IMR-90 (cell line): Measurements from ENCODE around the gene OSGIN1. TPM values are rescaled to one million over a fixed set of nuclear protein-coding genes. Genes with fewer than 3 reads are reported as not detected.

Source experiments
- ATAC-seq: fragments of 200-7000 bp; cut with Tn5 transposase; 2 replicates; pipeline ENCODE4 v1.9.1; 2020; ENCODE audit warnings: low read depth, mild to moderate bottlenecking, moderate library complexity
- BruUV-seq: library from RNA; stranded (reverse); fragments of 400-500 nt; replicated peaks from 2 replicates; lab custom pipeline; 2021; lab: Mats Ljungman, UMichigan
- CTCF ChIA-PET: fragments of 300-600 bp; formaldehyde crosslinking; extraction: SDS; loops from one replicate; lab custom pipeline; 2021; ENCODE audit warnings: antibody characterized with exemption; lab: Yijun Ruan, JAX
- POLR2A ChIA-PET: fragments of 300-600 bp; sonication (Branson Sonifier 250); formaldehyde crosslinking; loops from one replicate; lab custom pipeline; 2022; ENCODE audit warnings: antibody characterized with exemption; ENCODE audit not compliant: unreplicated experiment; lab: Charles Lee
- DNase-seq: peaks from one replicate; pipeline ENCODE4 v3.0.0; 2013
- H2AFZ ChIP-seq: replicated peaks from 2 replicates; pipeline ENCODE3; 2013; ENCODE audit warnings: low read length, mild to moderate bottlenecking; ENCODE audit not compliant: poor library complexity
- H2AK5ac ChIP-seq: 2 replicates; pipeline ENCODE4 v1.6.1; 2013; ENCODE audit warnings: low read depth, low read length, inconsistent platforms
- H2AK9ac ChIP-seq: replicated peaks from 2 replicates; pipeline ENCODE3; 2013; ENCODE audit warnings: mild to moderate bottlenecking, low read depth, low read length, moderate library complexity; ENCODE audit not compliant: poor library complexity
- H2BK120ac ChIP-seq: 2 replicates; pipeline ENCODE4 v1.6.1; 2013; ENCODE audit warnings: low read depth, low read length, inconsistent platforms
- H2BK15ac ChIP-seq: 3 replicates; pipeline ENCODE4 v1.6.1; 2013; ENCODE audit warnings: low read depth, low read length, inconsistent platforms
- H2BK20ac ChIP-seq: 2 replicates; pipeline ENCODE4 v1.6.1; 2013; ENCODE audit warnings: low read depth, mild to moderate bottlenecking, inconsistent platforms, low read length, moderate library complexity
- H2BK5ac ChIP-seq: 2 replicates; pipeline ENCODE4 v1.6.1; 2013; ENCODE audit warnings: mild to moderate bottlenecking, low read depth, low read length, inconsistent platforms; ENCODE audit not compliant: poor library complexity, severe bottlenecking
- H3K14ac ChIP-seq: replicated peaks from 2 replicates; pipeline ENCODE4 v1.6.1; 2013; ENCODE audit warnings: low read depth, low read length, inconsistent platforms
- H3K18ac ChIP-seq: 2 replicates; pipeline ENCODE4 v1.6.1; 2013; ENCODE audit warnings: low read depth, low read length, control low read depth
- H3K23ac ChIP-seq: 2 replicates; pipeline ENCODE4 v1.6.1; 2013; ENCODE audit warnings: low read depth, low read length, inconsistent platforms
- H3K27ac ChIP-seq: 2 replicates; pipeline ENCODE4 v1.5.1; 2013; ENCODE audit warnings: mild to moderate bottlenecking, control low read depth, low read length; ENCODE audit not compliant: insufficient read depth
- H3K27me3 ChIP-seq: 2 replicates; pipeline ENCODE4 v1.6.1; 2013; ENCODE audit warnings: low read length; ENCODE audit not compliant: control insufficient read depth, insufficient read depth
- H3K36me3 ChIP-seq: 2 replicates; pipeline ENCODE4 v1.6.1; 2013; ENCODE audit warnings: low read length, mixed read lengths; ENCODE audit not compliant: control insufficient read depth, insufficient read depth
- H3K4ac ChIP-seq: 2 replicates; pipeline ENCODE4 v1.6.1; 2013; ENCODE audit warnings: low read depth, low read length, inconsistent platforms
- H3K4me1 ChIP-seq: 2 replicates; pipeline ENCODE4 v1.6.1; 2013; ENCODE audit warnings: low read length, mixed read lengths; ENCODE audit not compliant: control insufficient read depth, insufficient read depth
- H3K4me2 ChIP-seq: 2 replicates; pipeline ENCODE4 v1.6.1; 2013; ENCODE audit warnings: low read depth, mild to moderate bottlenecking, control low read depth, low read length, moderate library complexity
- H3K4me3 ChIP-seq: 2 replicates; pipeline ENCODE4 v1.5.1; 2013; ENCODE audit warnings: low read depth, mild to moderate bottlenecking, control low read depth, low read length, moderate library complexity; ENCODE audit not compliant: insufficient read depth
- H3K56ac ChIP-seq: 2 replicates; pipeline ENCODE4 v1.6.1; 2013; ENCODE audit warnings: low read length, inconsistent platforms; ENCODE audit not compliant: insufficient read depth; ENCODE audit errors: extremely low read depth
- H3K79me1 ChIP-seq, 2 experiments: 2 replicates each; pipeline ENCODE4 v1.6.1; 2013; ENCODE audit warnings: low read length in 2 of 2, inconsistent platforms in 1 of 2, low read depth in 1 of 2
- H3K9ac ChIP-seq: 2 replicates; pipeline ENCODE4 v1.6.1; 2013; ENCODE audit warnings: low read depth, low read length, control low read depth
- H3K9me1 ChIP-seq: 2 replicates; pipeline ENCODE4 v1.6.1; 2013; ENCODE audit warnings: low read length, inconsistent platforms; ENCODE audit not compliant: insufficient read depth
- H3K9me3 ChIP-seq: 2 replicates; pipeline ENCODE4 v1.6.1; 2013; ENCODE audit warnings: low read length; ENCODE audit not compliant: control insufficient read depth, insufficient read depth
- H4K20me1 ChIP-seq: 2 replicates; pipeline ENCODE4 v1.6.1; 2013; ENCODE audit warnings: low read length, inconsistent platforms; ENCODE audit not compliant: insufficient read depth
- H4K5ac ChIP-seq: 2 replicates; pipeline ENCODE4 v1.6.1; 2013; ENCODE audit warnings: mild to moderate bottlenecking, low read depth, low read length, control low read depth
- H4K8ac ChIP-seq, 2 experiments: 2 replicates each; pipeline ENCODE4 v1.6.1; 2013; ENCODE audit warnings: low read depth in 2 of 2, low read length in 2 of 2, control low read depth in 1 of 2, inconsistent platforms in 1 of 2
- H4K91ac ChIP-seq: 2 replicates; pipeline ENCODE4 v1.6.1; 2013; ENCODE audit warnings: low read depth, low read length, inconsistent platforms; ENCODE audit not compliant: insufficient read depth
- BHLHE40 ChIP-seq: fragments of 150-350 bp; IDR thresholded peaks from 2 replicates; pipeline ENCODE4 v1.6.1; 2016; ENCODE audit warnings: mild to moderate bottlenecking, low read depth, low read length
- CHD1 ChIP-seq: IDR thresholded peaks from 2 replicates; pipeline ENCODE4 v1.6.1; 2012; ENCODE audit warnings: low read depth, low read length, improper control_type of control experiment
- CTCF ChIP-seq: conservative IDR thresholded peaks from 2 replicates; pipeline ENCODE4 v1.5.1; 2012; ENCODE audit warnings: mild to moderate bottlenecking, low read depth, low read length, improper control_type of control experiment
- FOS ChIP-seq: fragments of 150-350 bp; IDR thresholded peaks from 2 replicates; pipeline ENCODE4 v1.6.1; 2016; ENCODE audit warnings: low read depth, low read length
- MAFK ChIP-seq: IDR thresholded peaks from 2 replicates; pipeline ENCODE4 v1.6.1; 2012; ENCODE audit warnings: low read depth, low read length, improper control_type of control experiment
- MAZ ChIP-seq: IDR thresholded peaks from 2 replicates; pipeline ENCODE4 v1.6.1; 2012; ENCODE audit warnings: low read depth, mild to moderate bottlenecking, low read length, improper control_type of control experiment, moderate library complexity, borderline replicate concordance
- MXI1 ChIP-seq: IDR thresholded peaks from 2 replicates; pipeline ENCODE4 v1.6.1; 2012; ENCODE audit warnings: low read depth, mild to moderate bottlenecking, low read length, moderate library complexity, borderline replicate concordance
- NFE2L2 ChIP-seq: fragments of 150-350 bp; IDR thresholded peaks from 2 replicates; pipeline ENCODE4 v1.6.1; 2016; ENCODE audit warnings: low read depth, mild to moderate bottlenecking, low read length
- RFX5 ChIP-seq: IDR thresholded peaks from 2 replicates; pipeline ENCODE4 v1.8.0; 2012; ENCODE audit warnings: low read depth, mild to moderate bottlenecking, low read length, moderate library complexity
- SMC3 ChIP-seq: fragments of 150-350 bp; IDR thresholded peaks from 2 replicates; pipeline ENCODE4 v1.6.1; 2016; ENCODE audit warnings: low read depth, mild to moderate bottlenecking, antibody characterized with exemption, low read length, moderate library complexity
- USF2 ChIP-seq: fragments of 150-350 bp; IDR thresholded peaks from 2 replicates; pipeline ENCODE4 v1.6.1; 2017; ENCODE audit warnings: mild to moderate bottlenecking, antibody characterized with exemption, low read length, low read depth
- WGBS, 2 experiments: methylation state at CpG; one replicate each; pipeline versions ENCODE4 v1.1.5 to v1.1.7; 2013; ENCODE audit warnings: missing lambda C conversion rate in 2 of 2; ENCODE audit not compliant: insufficient read length in 1 of 2; ENCODE audit errors: extremely low coverage in 2 of 2; 5-methylcytosine and 5-hydroxymethylcytosine counted together
- dilution Hi-C: fragments of 300-500 bp; cut with HindIII; formaldehyde crosslinking; loops from one replicate; pipeline ENCODE4 v1.14.3; 2018; ENCODE audit warnings: low sequenced_read_pairs; ENCODE audit not compliant: unreplicated experiment
- in situ Hi-C: fragments of 300-500 bp; cut with MboI; formaldehyde crosslinking; loops from 3 replicates; pipeline ENCODE4 v1.14.3; 2019; ENCODE audit warnings: low sequenced_read_pairs, inconsistent platforms, mixed read lengths
- intact Hi-C: fragments of 100-400 bp; cut with micrococcal nuclease; formaldehyde crosslinking; loops from 2 replicates; pipeline ENCODE4 v1.10.0; 2022
- polyA plus RNA-seq, 3 experiments: library from polyadenylated mRNA; depleted of rRNA; stranded (reverse); fragments of >200 nt; gene quantifications; 2 replicates each; pipeline ENCODE4 v1.2.3, GENCODE V29; 2012; ENCODE audit warnings: low replicate concordance in 1 of 3
- total RNA-seq: library from RNA; depleted of rRNA; stranded (reverse); fragments of >200 nt; gene quantifications from 2 replicates; pipeline ENCODE4 v1.2.3, GENCODE V29; 2012

Gene OSGIN1
- total and polyA plus RNA-seq, 2 of the 4 experiments (the other 2 are of a cell fraction) = 0.90 to 6.4 TPM

- no peak overlapping the region for H2BK15ac ChIP-seq
- no peak overlapping the region for H4K5ac ChIP-seq
- no peak overlapping the region for H4K91ac ChIP-seq
- no peak overlapping the region for H3K4me3 ChIP-seq
- no peak for DNase-seq
- dilution Hi-C loops (no loop called here), in situ Hi-C loops (no loop called here), intact Hi-C loops (no loop called here)
- H2AFZ ChIP-seq = no peak overlapping the region
- no peak overlapping the region for H3K4me2 ChIP-seq
- no peak overlapping the region for H3K23ac ChIP-seq
- no peak overlapping the region for H3K4ac ChIP-seq
- no peak overlapping the region for H3K27ac ChIP-seq
- no peak overlapping the region for H4K8ac ChIP-seq
- H3K9me1 ChIP-seq = no peaks in the 10 kb centered on the region; the same call in 1 of the 2 replicates
- BruUV-seq = no TSS peak
- H2BK5ac ChIP-seq = no peak overlapping the region
- H3K36me3 ChIP-seq = no peaks in the 10 kb centered on the region
- no peak overlapping the region for H3K18ac ChIP-seq
- H3K27me3 ChIP-seq = no peaks in the 10 kb centered on the region; the same call in 1 of the 2 replicates
- H3K9me3 ChIP-seq = no peaks in the 10 kb centered on the region
- H2AK5ac ChIP-seq = no peak overlapping the region
- H3K56ac ChIP-seq = no peak overlapping the region
- no peaks in the 10 kb centered on the region for H4K20me1 ChIP-seq
- H2AK9ac ChIP-seq = no peak overlapping the region
- no peak overlapping the region for H2BK20ac ChIP-seq
- ChIA-PET POLR2A (no interaction called here), CTCF (no interaction called here)
- 93% methylated on average over 5 of the region's 10 CpGs; no CpG with 5 or more reads in 1 of the 2 experiments for WGBS, 2 experiments
- no peaks in the 10 kb centered on the region for H3K79me1 ChIP-seq
- TF ChIP-seq USF2 (no peak), MXI1 (no peak), CTCF (no peak), CHD1 (no peak), NFE2L2 (no peak), MAZ (no peak), SMC3 (no peak), MAFK (no peak), FOS (no peak), RFX5 (no peak), BHLHE40 (no peak)
- H3K14ac ChIP-seq = no peak overlapping the region
- no peak overlapping the region for H2BK120ac ChIP-seq
- no peak overlapping the region for H3K9ac ChIP-seq
- H3K4me1 ChIP-seq = peaks cover 6% of the 10 kb centered on the region
- no peak for ATAC-seq
These were observed 17.2 kb upstream of the OSGIN1 start for GRCh38 chr16:83935858-83936255.
